Stomach (tissue), 9 donors: Measurements from ENCODE around the gene ERP29. TPM values are rescaled to one million over a fixed set of nuclear protein-coding genes. Genes with fewer than 3 reads are reported as not detected.
"Not testable (repeated sequence)": the region's sequence is repeated elsewhere in the genome, so short reads cannot be mapped to it uniquely, and the experiment has no call there.

ENCODE experiments used
- DNase-seq, 2 donors: peaks; one replicate each; pipeline versions ENCODE4 v3.0.0 to v3.0.0-alpha.2; 2013 to 2019
- H3K27ac ChIP-seq, 5 donors: fragments of 200-600 bp in 4 of 5; sonication (generic) in 4 of 5; one replicate each; pipeline ENCODE4 v1.5.1; 2013 to 2019; ENCODE audit warnings: mild to moderate bottlenecking in 1 of 5, moderate library complexity in 1 of 5
- H3K27me3 ChIP-seq, 3 donors: fragments of 200-600 bp; sonication (generic); one replicate each; pipeline ENCODE4 v1.5.1; 2017 to 2019; ENCODE audit warnings: mixed run types in 1 of 3
- H3K36me3 ChIP-seq, 4 donors: fragments of 200-600 bp; sonication (generic); 1 replicate in 3 of 4; 2 replicates in 1 of 4; pipeline ENCODE4 v1.5.1; 2016 to 2019
- H3K4me1 ChIP-seq, 4 donors: fragments of 200-600 bp; sonication (generic); one replicate each; pipeline ENCODE4 v1.5.1; 2016 to 2019
- H3K4me3 ChIP-seq, 4 donors: fragments of 200-600 bp; sonication (generic) in 3 of 4; one replicate each; pipeline ENCODE4 v1.5.1; 2016 to 2019; ENCODE audit warnings: mild to moderate bottlenecking in 1 of 4
- H3K9me3 ChIP-seq, 4 donors: fragments of 200-600 bp; sonication (generic); one replicate each; pipeline ENCODE4 v1.5.1; 2016 to 2019
- CTCF ChIP-seq, 7 experiments: fragments of 450-650 bp in 4 of 7; fragments of 200-600 bp in 3 of 7; sonication (generic) in 3 of 7; IDR thresholded peaks; one replicate each; pipeline ENCODE4 v1.5.1; 2016 to 2019; ENCODE audit warnings: antibody characterized with exemption in 7 of 7, control low read depth in 2 of 7, mild to moderate bottlenecking in 1 of 7
- EP300 ChIP-seq: sonication (generic); formaldehyde crosslinking; IDR thresholded peaks from one replicate; pipeline ENCODE4 v1.6.1; 2017; ENCODE audit warnings: antibody characterized with exemption
- POLR2A ChIP-seq, 4 donors: fragments of 450-650 bp; IDR thresholded peaks; one replicate each; pipeline ENCODE4 v1.6.1; 2016; ENCODE audit warnings: antibody characterized with exemption in 4 of 4, control low read depth in 2 of 4, mild to moderate bottlenecking in 1 of 4, moderate library complexity in 1 of 4
- POLR2AphosphoS5 ChIP-seq, 3 donors: sonication (generic); formaldehyde crosslinking; IDR thresholded peaks; one replicate each; pipeline ENCODE4 v1.6.1; 2016; ENCODE audit warnings: antibody characterized with exemption in 3 of 3
- WGBS, 5 donors: extraction: QIAGEN DNeasy Blood & Tissue Kit in 3 of 5; methylation state at CpG; one replicate each; pipeline versions ENCODE4 v1.1.5 to v1.1.7; 2013 to 2018; 5-methylcytosine and 5-hydroxymethylcytosine counted together
- intact Hi-C: fragments of 100-400 bp; cut with DNase I; formaldehyde crosslinking; loops from one replicate; pipeline ENCODE4 v1.15.1; 2023; ENCODE audit warnings: low total_unique reads
- polyA plus RNA-seq, 3 donors: library from polyadenylated mRNA; stranded (reverse); fragments of 200-250 nt; gene quantifications; one replicate each; pipeline ENCODE4 v1.2.3, GENCODE V29; 2013
- total RNA-seq, 5 donors: library from RNA; depleted of rRNA; stranded (reverse); fragments of >200 nt; gene quantifications; one replicate each; pipeline versions ENCODE4 v1.1.0 to v1.2.3, GENCODE V29; 2014 to 2016
- donor health status: healthy with polysubstance abuse.
- donor health status: Bipolar disorder and iron deficiency.
- donor health status: healthy.

The ERP29 gene
- total and polyA plus RNA-seq, 8 donors = 9.8 to 140 (median 47.2) TPM

DNA sequence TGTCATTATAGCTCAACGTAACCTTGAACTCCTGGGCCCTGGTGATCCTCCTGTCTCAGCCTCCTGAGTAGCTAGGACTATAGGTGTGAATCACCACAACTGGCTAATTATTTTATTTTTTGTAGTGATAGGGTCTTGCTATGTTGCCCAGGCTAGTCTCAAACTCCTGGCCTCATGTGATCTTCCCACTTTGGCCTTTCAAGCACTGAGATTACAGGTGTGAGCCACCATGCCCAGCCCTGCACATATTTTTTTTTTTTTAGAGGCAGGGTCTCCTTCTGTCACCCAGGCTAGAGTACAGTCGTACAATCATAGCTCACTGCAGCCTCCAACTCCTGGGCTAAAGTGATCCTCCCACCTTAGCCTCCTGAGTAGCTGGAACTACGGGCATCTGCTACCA lies 9.2 kb upstream of the ERP29 start:
- H3K4me3 ChIP-seq = no peak overlapping the region
- H3K27ac ChIP-seq = no peak overlapping the region
- no peaks in the 10 kb centered on the region for H3K9me3 ChIP-seq
- H3K4me1 ChIP-seq = peaks cover under 1 to 44% (median 25%) of the 10 kb centered on the region in 4 donors
- H3K36me3 ChIP-seq = no peaks in the 10 kb centered on the region
- intact Hi-C loops = no loop called here
- WGBS, 5 donors = 91 to 99% (median 95%) methylated on average over 3 of the region's 3 CpGs
- TF ChIP-seq POLR2A (IDR thresholded peaks at IDR 0.05) (no peak), CTCF (IDR thresholded peaks at IDR 0.05) (no peak), POLR2AphosphoS5 (IDR thresholded peaks at IDR 0.05) (no peak), EP300 (no peak)
- no peak for DNase-seq
- H3K27me3 ChIP-seq = no peaks in the 10 kb centered on the region

DNA sequence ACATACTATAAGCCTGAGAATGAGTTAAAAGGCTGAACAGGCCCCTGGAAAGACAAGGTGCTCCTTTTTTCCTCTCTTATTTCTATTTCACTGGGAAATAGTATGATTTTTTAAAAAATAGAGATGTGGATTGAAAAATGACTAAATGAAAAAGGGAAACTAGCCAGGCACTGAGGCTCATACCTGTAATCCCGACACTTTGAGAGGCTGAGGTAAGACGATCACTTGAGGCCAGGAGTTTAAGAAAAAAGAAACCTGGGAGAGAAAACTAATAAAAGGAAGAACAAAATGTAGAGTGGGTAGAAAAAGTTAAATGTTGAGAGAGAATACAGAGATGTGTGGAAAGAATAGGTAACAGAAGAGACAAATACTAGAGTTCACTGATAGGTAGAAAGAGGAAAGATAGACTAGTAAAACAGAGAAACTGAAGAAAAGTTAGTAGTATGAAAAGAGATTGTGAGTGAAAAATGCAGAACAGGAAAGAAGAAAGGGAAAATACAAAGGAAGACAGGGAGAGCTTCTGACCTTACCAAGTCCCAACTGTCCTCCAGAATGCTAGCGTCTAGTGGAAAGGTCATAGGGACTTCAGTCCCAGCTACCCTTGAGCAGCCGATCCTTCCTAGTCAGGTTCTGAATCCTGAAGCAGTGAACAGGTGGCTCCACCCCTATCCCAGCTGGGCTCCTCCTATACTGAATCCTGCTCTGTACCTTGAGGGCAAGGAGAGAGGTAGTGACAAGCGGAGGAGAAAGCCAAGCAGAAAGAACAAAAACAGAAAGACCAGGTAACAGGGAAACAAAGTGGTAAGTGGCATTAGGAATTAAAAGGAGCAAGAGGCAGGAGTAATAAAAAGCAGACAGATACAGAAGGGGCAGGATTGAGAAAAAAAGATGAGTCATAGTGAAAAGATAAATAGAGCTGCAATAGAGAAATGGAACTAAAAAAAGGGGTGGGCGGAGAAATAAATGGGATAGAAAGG lies 7.5 kb upstream of the ERP29 start:
- intact Hi-C loops = no loop called here
- peak; percentile 67 to 70 for DNase-seq
- H3K9me3 ChIP-seq = no peaks in the 10 kb centered on the region
- WGBS, 5 donors = 44 to 68% (median 52%) methylated on average over 6 of the region's 6 CpGs
- no peaks in the 10 kb centered on the region for H3K27me3 ChIP-seq
- H3K4me3 ChIP-seq = peak overlapping the region in 1 of 4 donors; percentile 4
- H3K27ac ChIP-seq = peak overlapping the region; percentile 1 to 66 (median 38)
- H3K4me1 ChIP-seq = peaks cover 5 to 58% (median 30%) of the 10 kb centered on the region in 4 donors
- TF ChIP-seq POLR2AphosphoS5 (IDR thresholded peaks at IDR 0.05) (peak in 2 of 3 donors; percentile 45 to 82), POLR2A (IDR thresholded peaks at IDR 0.05) (no peak)
- no peaks in the 10 kb centered on the region for H3K36me3 ChIP-seq

- Histone ChIP-seq H3K9me3 (no peaks in the 10 kb centered on the region), H3K36me3 (no peaks in the 10 kb centered on the region), H3K4me1 (peaks cover 17 to 63% (median 43%) of the 10 kb centered on the region in 4 donors), H3K27me3 (no peaks in the 10 kb centered on the region), H3K4me3 (no peak overlapping the region), H3K27ac (peak overlapping the region in 1 of 5 donors; percentile 24)
- no peak for DNase-seq
- TF ChIP-seq EP300 = no peak
- TF ChIP-seq POLR2AphosphoS5 (IDR thresholded peaks at IDR 0.05) = no peak
- TF ChIP-seq CTCF (IDR thresholded peaks at IDR 0.05) = no peak
- WGBS, 5 donors = 87 to 95% (median 88%) methylated on average over 9 of the region's 9 CpGs
- intact Hi-C loops = no loop called here
Observed at GRCh38 chr12:112007945-112008344, 5.3 kb upstream of the ERP29 start.

GRCh38 chr12:112008918-112009317 lies 4.3 kb upstream of the ERP29 start:
- Histone ChIP-seq H3K27me3 (no peaks in the 10 kb centered on the region), H3K9me3 (no peaks in the 10 kb centered on the region), H3K36me3 (no peaks in the 10 kb centered on the region), H3K4me3 (no peak overlapping the region), H3K27ac (no peak overlapping the region), H3K4me1 (peaks cover 17 to 64% (median 44%) of the 10 kb centered on the region in 4 donors)
- no peak for DNase-seq
- WGBS, 5 donors = 36 to 59% (median 43%) methylated on average over 3 of the region's 3 CpGs
- TF ChIP-seq POLR2AphosphoS5 (IDR thresholded peaks at IDR 0.05) (no peak), EP300 (no peak), POLR2A (IDR thresholded peaks at IDR 0.05) (no peak), CTCF (IDR thresholded peaks at IDR 0.05) (no peak)
- intact Hi-C loops = no loop called here

DNA sequence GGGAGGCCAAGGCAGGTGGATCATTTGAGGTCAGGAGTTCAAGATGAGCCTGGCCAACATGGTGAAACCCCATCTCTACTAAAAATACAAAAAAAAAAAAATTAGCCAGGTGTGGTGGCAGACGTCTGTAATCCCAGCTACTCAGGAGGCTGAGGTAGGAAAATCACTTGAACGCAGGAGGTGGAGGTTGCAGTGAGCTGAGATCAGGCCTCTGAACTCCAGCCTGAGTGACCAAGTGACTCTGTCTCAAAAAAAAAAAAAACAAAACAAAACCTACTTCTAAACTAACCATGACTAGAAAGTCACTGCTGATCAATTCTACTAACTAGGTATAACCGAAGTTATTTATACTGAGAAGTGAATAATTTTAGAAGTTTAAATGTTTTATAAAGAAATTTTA lies 3.6 kb upstream of the ERP29 start:
- H3K36me3 ChIP-seq, H3K9me3 ChIP-seq, H3K27me3 ChIP-seq, DNase-seq, intact Hi-C loops, H3K4me3 ChIP-seq: not testable (repeated sequence)
- Histone ChIP-seq H3K4me1 (peaks cover 21 to 71% (median 50%) of the 10 kb centered on the region in 4 donors), H3K27ac (peak overlapping the region in 1 of 5 donors; percentile 13)
- WGBS, 5 donors = 56 to 70% (median 59%) methylated on average over 3 of the region's 3 CpGs
